GM10266 (cell line): ENCODE measurements around the gene COL9A3.

Experiments
- DNase-seq: peaks from one replicate; pipeline ENCODE4 v3.0.0; 2012; ENCODE audit errors: extremely low spot score
- TF ChIP-seq, protein P1 (sequence below): IDR thresholded peaks from 2 replicates; pipeline ENCODE4 v1.5.1; 2012; ENCODE audit warnings: mild to moderate bottlenecking, low read depth; ENCODE audit not compliant: control insufficient read depth, insufficient read depth; ENCODE audit errors: missing control alignments

Gene COL9A3

GRCh38 chr20:62888910-62889309 lies 72.1 kb downstream of the COL9A3 start:
- TF ChIP-seq, protein P1, sequence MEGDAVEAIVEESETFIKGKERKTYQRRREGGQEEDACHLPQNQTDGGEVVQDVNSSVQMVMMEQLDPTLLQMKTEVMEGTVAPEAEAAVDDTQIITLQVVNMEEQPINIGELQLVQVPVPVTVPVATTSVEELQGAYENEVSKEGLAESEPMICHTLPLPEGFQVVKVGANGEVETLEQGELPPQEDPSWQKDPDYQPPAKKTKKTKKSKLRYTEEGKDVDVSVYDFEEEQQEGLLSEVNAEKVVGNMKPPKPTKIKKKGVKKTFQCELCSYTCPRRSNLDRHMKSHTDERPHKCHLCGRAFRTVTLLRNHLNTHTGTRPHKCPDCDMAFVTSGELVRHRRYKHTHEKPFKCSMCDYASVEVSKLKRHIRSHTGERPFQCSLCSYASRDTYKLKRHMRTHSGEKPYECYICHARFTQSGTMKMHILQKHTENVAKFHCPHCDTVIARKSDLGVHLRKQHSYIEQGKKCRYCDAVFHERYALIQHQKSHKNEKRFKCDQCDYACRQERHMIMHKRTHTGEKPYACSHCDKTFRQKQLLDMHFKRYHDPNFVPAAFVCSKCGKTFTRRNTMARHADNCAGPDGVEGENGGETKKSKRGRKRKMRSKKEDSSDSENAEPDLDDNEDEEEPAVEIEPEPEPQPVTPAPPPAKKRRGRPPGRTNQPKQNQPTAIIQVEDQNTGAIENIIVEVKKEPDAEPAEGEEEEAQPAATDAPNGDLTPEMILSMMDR, result no peak
- no peak for DNase-seq

DNA sequence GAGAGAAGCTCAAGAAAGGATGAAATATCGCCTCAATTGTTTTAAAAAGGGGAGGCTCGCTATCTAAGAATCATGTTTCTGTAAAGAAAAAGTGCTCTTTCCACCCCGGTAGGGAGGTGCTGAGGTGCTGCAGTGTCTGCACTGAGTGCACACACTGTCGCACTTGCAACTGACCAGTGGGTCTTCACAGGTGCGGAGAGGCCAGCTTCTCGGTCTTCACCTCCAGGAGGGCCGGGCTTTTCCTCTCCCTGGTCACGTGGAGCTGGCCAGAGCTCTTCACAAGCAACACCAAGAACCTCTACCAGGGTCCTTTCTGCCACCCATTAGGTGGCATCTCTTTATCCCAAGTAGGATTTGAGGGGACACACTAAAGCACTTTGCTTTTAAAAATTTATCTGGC lies 72.6 kb downstream of the COL9A3 start:
- TF ChIP-seq, protein P1, result no peak
- no peak for DNase-seq

GRCh38 chr20:62889871-62890270 lies 73.0 kb downstream of the COL9A3 start:
- DNase-seq, result no peak

GRCh38 chr20:62890444-62890843 lies 73.6 kb downstream of the COL9A3 start:
- TF ChIP-seq, protein P1, result no peak
- no peak for DNase-seq

More at GRCh38 chr20:62889871-62890270, 73.0 kb downstream of the COL9A3 start:
- TF ChIP-seq, protein P1, result no peak
